Stimulated activated CD4-positive, alpha-beta T cell treated with anti-CD3 and anti-CD28 coated beads, TNF-alpha, amount 100 ng/mL, for 4 hours (primary cell): ENCODE data around the gene UBE3B.

ENCODE experiments used
- DNase-seq, 3 experiments: peaks; one replicate each; pipeline ENCODE4 v3.0.0-alpha.2; 2020; ENCODE audit warnings: low read depth in 3 of 3

Gene UBE3B

GRCh38 chr12:109475993-109476806 lies 1.2 kb upstream of the UBE3B start:
- DNase-seq, result no peak

DNA sequence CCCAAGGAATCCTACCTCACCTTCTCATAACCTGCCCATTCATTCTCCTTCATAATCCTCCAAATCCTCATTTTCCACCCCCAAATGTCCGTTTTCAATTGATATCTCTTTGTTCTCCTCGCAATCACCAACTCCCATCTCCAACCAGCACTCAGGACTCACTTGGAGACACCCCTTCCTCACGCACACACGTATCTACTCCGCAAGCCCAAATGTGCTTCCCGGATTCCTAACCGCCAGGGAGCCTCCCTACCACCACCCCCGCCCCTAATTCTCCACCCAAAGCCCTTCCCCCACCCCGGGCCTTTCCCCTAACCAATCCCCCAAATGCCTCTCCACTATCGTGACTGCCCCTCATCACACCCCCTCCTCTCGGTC lies 638 bp upstream of the UBE3B start:
- DNase-seq, result no peak

GRCh38 chr12:109477963-109478315 lies 505 bp downstream of the UBE3B start:
- DNase-seq, result no peak

DNA sequence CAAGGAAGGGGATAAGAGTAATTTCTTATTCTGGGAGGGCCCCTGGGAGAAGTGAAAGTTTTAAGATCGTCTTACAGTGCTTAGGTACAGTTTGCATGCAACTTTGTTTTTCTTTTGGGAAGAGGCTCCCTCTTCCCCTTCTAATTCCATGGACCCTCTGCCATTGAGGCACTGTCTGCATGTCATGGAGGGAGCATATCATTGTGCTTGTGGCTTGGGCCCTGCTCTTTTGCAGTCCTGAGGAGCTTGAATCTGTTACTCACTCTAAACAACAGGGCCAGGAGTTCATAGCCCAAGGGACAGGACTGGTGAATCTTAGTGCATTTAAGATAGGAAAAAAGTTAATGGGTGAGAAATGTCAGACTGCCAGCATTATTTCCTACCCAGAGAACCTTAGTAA lies 2.3 kb downstream of the UBE3B start:
- no peak for DNase-seq

DNA sequence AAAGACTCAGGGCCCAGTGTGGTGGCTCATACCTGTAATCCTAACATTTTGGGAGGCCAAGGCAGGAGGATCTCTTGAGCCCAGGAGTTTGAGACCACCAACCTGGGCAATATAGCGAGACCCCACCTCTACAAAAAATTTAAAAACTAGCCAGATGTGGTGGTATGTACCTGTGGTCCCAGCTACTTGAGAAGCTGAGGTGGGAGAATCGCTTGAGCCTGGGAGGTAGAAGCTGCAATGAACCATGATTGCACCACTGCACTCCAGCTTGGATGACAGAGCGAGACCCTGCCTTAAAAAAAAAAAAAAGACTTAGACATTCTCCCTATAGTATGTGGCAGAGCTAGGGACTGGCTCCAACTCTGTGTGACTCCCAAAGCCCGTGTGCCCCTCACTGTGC lies 2.9 kb downstream of the UBE3B start:
- DNase-seq, result no peak

DNA sequence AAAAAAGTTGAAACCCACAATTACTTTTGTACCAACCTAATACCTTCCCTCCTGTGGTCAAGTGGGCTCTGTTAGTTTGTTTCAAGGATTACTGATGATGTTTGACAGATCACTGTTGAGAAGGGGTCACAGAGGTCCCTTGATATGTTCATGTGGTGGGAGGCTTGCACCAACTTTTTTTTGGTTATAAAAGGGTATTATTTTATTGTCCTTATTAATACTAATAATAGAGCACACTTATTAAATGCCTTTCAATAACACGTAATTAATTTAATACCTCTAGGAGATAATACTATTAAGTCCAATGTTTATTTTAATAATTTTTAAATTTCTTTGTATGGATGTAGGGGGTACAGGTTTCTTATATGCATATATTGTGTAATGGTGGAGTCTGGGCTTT lies 4.4 kb downstream of the UBE3B start:
- DNase-seq, result no peak

DNA sequence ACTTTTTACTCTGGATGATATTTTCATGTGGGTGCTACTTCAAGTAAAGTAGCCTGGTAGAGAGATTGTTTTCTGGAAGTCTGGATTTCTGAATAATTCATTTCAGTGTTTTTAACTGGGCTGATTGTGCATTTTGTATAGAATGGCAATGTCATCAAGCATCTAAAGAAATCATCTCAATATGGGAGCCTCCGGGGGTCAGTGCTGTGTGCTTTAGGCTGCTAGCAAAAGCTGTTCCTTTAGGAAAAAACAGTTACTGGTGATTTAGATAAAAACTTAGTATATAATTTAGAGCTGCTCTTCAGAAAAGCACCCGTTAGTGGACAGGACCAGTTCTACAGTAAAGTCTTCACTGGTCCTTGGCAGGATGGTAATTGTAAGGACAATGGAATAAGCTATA lies 5.1 kb downstream of the UBE3B start:
- no peak for DNase-seq

DNA sequence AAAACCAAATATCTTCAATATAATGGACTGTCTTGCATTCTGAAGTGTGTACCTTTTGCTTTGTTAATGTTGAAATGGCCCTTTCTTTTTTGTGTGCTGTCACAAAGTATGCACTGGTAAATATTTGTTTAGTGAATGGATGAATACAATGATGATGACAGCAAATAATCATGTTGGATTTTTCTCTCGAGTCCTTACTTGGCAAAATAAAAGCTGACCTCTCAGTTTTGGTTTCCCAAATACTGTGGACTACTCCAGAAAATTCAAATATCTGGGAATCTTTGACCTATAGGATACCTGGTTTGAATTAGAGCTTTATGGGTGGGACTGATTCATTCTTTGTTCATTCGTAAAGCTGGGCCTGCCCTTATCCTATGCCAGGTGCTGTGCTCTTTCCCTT lies 5.5 kb downstream of the UBE3B start:
- no peak for DNase-seq

- no peak for DNase-seq
Observed at GRCh38 chr12:109483346-109483745, 5.9 kb downstream of the UBE3B start.

GRCh38 chr12:109485201-109485600 lies 7.8 kb downstream of the UBE3B start:
- no peak for DNase-seq

- DNase-seq, result no peak
Observed at GRCh38 chr12:109487181-109488050, 10.0 kb downstream of the UBE3B start.

DNA sequence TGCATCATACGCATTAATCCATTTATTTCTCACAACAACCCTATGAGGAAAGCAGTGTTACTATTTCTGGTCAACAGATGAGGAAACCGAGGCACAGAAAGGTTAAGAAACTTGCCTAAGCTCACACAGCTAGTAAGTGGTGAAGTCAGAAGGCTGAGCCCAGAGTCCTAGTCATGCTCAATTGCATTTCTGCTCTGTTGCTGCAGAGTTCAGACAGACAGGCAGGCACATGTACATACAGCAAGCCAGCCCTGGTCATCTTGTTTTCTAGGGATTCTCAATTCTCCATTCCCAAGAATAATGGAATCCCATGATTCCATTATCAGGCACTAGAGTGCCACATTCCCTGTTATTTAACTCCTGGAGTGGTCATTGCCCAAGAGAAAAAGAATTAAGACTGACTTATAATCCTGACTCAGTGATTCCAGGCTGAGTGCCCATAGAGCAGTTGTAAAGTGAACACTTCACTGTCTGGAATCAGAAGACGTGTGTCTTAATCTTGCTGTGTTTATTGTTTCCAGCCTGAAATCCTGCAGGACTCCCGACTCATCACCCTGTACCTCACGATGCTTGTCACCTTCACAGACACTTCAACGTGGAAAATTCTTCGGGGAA lies 10.7 kb downstream of the UBE3B start:
- no peak for DNase-seq

- DNase-seq, result no peak
Observed at GRCh38 chr12:109489016-109489954, 11.9 kb downstream of the UBE3B start.

DNA sequence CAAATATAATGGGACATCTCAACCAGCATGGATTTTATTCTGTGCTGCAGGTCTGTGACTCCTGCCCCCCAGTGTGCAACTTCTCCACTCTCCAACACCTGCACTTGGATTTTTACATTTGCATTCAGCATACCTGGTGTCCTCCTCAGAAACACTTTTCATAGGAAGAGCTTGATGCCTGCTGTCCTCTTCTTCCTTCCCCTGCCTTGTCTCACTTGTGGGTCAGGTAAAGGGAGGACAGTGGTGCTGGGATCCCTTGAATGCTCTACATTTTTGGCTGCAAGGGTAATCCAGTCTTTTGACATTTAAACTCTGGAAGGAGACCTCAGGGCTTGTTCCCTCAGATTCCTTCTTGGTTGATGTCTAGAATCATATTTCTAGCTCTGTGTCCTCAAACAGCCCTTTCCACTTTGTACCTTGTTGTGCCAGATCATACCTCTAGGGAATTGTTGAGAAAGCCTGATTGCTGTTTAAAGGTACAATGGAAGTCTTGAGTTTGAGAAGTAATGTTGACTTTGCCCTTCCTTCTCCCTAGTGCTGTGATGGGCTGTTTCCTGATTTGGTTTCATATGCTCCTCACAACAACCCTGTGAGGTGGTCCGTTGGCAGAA lies 12.6 kb downstream of the UBE3B start:
- DNase-seq, result no peak

DNA sequence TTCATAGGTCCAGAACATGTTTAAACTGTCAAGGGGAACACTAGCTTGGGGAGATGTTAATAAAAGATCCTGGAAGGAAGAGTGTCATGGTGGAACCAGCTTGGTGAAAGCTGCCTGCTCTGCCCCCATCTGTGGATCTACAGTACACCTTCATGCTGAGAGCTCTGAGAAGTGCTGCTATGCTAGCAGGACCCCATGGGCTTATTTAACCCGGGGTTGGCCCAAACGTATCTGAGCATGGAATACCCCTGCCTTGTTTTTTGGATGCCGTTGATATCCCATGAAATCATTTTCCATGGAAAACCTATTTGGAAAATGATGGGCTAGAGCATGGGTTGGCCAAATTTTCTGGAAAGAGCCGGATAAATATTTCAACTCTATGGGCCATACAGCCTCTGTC lies 14.2 kb downstream of the UBE3B start:
- no peak for DNase-seq

- no peak for DNase-seq
Observed at GRCh38 chr12:109492371-109492770, 14.9 kb downstream of the UBE3B start.

DNA sequence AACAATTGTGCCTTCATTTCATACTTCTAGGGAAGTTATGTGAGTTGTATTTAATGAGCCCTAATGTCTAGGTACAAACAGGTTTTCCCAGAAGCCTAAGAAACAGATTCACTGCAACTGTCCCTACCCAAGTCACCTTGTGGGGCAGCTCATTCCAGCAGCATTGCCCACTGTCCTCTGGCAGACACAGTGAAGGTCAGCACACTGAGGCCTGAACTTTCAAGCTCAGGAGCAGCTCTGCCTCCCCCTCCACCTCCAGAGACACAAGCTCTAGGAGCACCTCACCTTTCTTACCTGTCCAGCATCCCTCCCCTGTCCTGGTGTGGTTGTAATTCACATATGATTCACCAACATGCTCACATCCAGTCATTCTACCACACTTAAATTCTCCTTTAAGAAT lies 15.7 kb downstream of the UBE3B start:
- DNase-seq, result no peak

DNA sequence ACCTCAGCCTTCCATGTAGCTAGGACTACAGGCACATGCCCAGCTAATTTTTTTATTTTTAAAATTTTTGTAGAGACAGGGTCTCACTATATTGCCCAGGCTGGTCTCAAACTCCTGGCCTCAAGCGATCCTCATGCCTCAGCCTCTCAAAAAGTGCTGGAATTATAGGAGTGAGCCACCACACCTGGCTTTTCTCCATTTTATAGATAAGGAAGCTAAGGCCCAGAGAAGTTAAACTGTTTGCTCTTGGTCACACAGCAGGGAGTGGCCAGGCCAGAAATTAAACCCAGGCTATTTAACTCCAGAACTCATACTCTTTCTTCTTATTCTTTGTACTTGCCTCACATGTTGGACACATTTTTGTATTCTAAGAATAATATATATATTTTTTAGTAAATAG lies 16.5 kb downstream of the UBE3B start:
- no peak for DNase-seq

- DNase-seq, result no peak
Observed at GRCh38 chr12:109494348-109494881, 17.0 kb downstream of the UBE3B start.

DNA sequence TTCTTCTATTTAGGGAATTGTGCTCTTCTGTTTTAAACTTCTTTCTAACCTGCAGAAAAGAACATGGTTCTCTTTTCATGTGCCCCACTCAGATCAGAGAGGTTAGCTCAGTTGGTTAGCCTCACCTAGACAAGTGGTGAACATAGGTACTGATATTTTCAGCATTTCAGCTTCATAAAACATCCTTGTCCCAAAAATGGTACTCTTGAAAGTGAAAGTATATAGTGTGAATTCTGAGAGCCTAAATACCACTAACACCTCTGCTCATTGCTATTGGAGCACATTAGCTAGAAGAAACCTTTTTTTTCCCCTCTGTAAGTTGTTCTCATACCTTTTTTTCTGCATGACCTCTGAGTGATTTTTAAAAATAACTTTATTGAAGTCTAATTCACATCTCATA lies 17.6 kb downstream of the UBE3B start:
- no peak for DNase-seq

DNA sequence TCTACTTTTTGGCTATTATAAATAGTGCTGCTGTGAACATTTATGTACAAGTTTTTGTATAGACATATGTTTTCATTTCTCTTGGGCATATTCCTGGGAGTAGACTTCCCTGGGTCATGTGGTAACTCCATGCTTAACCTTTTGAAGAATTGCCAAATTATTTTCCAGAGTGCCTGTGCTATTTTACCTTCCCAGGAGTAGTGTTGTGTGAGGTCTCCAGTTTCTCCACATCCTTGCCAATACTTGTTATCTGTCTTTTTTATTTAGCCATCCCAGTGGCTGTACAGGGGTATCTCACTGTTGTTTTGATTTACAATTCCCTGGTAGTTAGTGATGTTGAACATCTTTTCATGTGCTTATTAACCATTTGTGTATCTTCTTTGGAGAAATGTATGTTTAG lies 18.9 kb downstream of the UBE3B start:
- DNase-seq, result no peak
